Measurements from ENCODE around the gene CABCOCO1.

CABCOCO1 gene

GRCh38 chr10:61784354-61785133, 121.8 kb downstream of the CABCOCO1 start:
- DNase-seq: no peak

- no peak for DNase-seq
These were observed 122.9 kb downstream of the CABCOCO1 start for GRCh38 chr10:61785473-61786105.

DNA sequence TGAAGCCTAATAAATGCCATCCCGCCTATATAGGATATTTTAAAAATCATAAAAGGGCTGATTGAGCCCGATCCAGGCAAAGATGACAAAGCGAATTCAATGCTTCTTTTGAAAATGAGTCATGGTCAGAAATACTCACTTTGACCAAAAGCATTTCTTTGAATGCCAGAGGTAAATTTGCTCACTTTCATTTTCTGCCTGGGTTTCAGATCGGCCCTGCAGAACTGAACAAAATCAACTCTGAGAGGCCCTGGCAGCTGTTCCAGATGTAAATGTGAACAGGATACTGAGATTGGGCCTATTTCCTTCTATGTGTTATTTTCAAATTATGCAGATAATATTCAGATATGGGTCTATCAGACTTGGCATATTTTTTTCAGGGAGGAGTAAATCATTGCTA, 124.0 kb downstream of the CABCOCO1 start:
- no peak for DNase-seq

DNA sequence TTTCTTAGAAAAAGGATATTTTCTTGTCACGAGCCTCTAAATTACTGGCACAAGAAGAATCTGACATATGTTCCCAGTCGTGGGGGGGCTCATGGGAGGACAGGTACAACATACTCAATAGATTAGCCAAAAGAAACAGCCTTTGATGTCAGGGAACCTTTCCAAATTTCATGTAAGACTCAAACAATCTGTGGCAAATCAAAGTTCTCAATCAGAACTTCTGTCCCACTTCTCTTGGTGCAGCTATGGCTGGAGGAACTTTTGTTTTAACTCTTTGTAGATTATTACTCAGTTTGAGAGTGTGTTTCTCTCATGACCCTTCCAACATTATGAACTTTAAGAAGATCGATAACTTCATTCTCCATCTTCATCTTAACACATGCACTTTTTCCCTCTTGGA, 124.4 kb downstream of the CABCOCO1 start:
- no peak for DNase-seq

GRCh38 chr10:61789031-61789430, 126.3 kb downstream of the CABCOCO1 start:
- no peak for DNase-seq

DNA sequence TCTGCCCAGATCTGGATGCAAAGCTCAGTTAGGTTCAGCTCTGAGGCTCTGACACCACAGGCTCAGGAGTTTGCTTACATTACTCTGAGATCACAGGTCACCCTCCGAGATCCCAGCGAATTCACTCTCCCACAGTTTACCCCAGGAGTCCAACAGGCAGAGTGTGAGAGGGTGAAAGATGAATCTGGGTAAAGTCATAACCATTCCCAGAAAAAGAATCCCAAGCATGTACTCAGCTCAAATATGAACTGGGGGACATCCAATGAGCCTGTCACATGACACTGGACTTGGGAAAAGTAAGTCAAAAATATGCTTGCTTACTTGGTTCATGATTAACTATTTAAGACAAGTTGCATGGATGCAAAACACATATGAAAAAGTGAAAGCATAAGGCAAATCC, 128.5 kb downstream of the CABCOCO1 start:
- DNase-seq: no peak

DNA sequence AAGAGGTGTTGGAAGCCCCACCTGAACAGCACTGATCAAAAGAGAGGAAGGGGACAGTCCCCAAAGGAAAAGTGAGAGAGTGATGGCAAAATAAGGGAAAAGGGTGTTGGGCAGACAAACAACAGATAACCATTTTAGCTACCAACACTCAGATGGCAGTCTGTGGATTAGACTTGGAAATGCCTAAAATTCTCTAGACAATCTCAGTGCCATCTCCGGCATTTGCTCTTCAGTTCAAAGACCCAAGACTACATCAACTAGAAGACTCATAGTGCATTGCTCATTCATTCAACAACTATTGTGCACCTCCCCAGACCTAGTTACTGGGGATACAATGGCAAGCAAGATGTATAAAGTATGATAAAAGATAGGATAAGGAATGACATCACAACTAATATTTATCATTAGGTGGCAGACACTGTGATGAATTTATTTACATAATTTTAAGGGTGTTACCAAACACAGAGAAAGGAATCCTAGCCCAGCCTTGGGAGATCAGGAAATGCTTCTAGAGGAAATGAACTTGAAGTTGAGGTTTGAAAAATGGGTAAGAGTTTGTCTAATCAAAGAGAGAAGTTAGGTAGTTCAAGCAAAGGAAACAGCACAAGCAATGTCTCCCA, 129.5 kb downstream of the CABCOCO1 start:
- DNase-seq: no peak

GRCh38 chr10:61792921-61793320, 130.2 kb downstream of the CABCOCO1 start:
- no peak for DNase-seq

DNA sequence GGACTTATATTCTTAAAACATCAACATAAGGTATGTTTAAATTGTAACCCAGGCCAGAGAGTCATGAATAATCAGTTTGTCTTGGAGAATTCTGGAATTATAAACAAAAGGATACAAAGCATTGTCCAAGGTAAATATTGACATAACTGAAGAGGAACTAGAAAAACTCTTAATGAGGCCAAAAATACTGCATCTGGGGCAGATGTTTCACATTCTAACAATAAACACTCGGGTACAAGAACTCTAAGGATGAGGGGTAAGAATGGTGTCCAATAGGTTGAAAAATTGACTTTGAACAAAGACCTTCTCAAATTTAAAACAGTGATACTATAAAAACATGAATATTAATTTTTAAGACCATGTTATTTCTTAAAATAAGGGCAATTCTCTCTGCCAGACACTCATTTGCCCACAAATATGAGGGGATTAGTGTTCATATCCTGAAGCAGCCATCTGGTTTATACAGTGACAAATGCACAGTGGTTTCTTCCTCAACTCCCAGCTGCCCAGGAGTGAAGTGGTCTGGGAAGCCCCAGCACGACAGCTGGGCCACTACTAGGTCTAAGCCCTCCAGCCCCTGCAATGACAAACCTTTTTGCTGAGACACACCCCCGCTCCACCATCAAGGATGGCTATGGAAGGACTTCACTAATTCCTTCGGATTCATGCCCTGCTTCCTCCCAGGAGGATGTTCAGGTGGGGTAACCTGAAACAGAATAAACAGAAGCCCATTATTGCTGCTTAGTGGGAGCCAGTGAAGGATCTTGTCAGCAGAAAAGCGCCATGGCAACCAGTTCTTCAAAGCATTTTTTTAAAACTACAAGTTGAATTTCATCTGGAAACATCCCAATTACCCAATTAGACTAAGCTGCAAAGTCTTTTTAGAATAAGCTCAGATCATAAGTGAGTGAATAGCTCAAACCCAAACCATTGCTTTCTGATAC, 131.3 kb downstream of the CABCOCO1 start:
- DNase-seq: no peak

GRCh38 chr10:61795147-61795546, 132.4 kb downstream of the CABCOCO1 start:
- no peak for DNase-seq

DNA sequence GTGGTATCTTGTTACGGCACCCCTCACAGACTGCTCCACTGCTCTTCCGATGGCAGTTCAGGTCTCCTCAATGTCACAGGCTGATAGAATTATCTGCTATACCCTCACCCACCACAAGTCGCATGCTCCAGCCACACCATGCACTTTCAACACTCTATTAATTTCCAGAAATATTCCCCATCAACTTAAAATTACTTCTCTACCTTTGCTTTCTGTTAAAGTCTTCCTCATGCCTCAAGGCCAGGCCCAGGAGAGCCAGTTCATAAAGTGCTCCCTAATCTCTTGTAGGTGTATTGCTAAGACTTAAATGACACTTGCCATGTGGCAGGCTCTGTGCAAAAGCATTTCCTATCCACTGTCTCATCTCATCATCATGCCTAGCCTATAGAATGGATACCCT, 132.8 kb downstream of the CABCOCO1 start:
- no peak for DNase-seq

GRCh38 chr10:61796785-61797184, 134.1 kb downstream of the CABCOCO1 start:
- no peak for DNase-seq

DNA sequence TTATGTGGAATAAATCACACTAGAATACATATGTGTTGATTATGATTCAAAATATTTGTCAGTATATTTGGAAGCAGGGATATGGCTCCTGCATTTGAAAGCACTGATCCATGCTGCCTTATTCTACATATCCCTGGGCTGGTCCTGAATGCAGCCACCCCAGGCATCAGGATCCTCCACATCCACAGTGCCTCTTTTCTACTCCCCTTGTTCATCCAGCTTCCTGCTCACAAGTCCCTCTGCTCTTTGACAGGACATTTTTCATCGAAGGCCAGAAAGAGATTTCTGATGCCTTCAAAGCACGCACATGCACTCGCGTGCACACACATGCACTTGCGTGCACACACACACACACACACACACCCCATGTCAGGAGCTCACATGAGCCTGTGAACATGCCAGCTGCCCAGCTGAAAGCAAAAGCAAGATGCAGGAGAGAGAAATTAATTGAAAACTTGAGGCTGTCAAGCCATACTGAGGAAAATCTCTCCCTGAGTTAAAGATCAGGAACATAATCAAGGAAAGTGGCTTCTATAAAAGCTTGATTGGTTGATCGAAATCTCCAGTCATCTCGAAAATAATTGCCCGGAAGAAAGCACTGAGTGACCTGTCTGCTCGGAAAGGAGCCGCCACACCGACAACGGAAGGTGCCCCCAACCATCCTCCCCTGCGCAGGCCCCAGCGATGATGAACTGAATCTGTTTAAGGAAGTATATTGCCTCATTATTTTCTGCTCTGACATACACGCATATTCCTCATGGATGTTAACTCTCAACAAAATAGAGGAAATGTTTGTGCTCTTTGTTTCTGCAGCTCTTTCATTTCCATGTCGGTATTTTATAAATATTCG, 134.8 kb downstream of the CABCOCO1 start:
- no peak for DNase-seq

GRCh38 chr10:61798713-61799112, 136.0 kb downstream of the CABCOCO1 start:
- DNase-seq: no peak

DNA sequence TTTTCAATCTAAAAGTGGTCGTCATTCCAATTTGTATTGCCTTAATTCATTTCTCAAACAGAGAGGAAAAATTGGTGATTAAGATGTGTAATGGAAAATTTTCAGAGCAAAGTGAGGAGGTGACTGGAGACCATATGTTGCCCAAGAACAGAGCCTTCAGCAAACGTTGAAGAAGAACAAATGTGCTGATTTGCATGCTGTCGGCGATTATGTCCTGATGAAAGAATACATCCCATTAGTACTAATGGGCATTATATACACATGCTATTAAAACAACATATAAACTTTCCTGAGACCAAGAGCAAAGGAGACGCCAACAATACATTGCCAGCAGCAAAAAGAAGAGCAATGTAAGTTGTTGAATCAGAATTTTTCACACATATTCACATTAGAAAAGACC, 138.8 kb downstream of the CABCOCO1 start:
- DNase-seq: no peak

DNA sequence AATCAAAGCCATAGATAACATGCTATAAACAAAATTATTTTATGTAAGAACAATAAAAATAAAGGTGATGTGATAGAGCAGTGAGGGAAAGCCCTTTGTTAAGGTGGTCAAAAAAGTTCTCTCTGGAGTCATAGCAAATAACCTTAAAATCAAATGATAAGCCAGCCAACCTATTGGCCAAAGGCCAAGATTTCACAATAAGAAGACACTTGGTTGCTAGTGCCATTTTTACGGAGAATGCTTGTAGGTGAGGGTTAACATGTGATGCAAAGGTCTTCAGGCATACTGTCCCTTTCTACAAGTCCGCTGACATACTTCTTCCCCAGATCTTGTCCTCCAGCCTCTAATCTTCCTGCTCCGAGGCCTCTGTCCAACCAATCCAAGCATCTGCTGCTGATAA, 140.5 kb downstream of the CABCOCO1 start:
- no peak for DNase-seq

DNA sequence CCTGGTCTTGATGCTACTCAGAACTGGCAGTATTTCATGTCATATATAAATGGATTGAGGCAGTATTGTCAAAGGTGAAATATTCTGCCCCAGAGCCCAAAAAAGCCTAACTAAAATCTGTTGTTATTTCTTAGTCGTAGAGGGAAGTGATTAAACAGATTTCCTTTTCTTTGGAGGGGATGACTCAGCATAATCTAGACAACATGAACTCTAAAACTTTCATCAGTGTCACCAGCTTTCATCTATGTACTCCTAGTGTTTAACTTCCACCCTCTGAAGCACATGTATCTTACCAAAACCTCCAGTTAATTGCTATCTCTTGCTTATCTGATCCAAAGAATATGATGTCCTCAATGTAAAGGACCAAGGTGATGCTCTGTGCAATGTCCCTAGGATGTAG, 141.7 kb downstream of the CABCOCO1 start:
- no peak for DNase-seq

GRCh38 chr10:61805091-61805490, 142.4 kb downstream of the CABCOCO1 start:
- no peak for DNase-seq

DNA sequence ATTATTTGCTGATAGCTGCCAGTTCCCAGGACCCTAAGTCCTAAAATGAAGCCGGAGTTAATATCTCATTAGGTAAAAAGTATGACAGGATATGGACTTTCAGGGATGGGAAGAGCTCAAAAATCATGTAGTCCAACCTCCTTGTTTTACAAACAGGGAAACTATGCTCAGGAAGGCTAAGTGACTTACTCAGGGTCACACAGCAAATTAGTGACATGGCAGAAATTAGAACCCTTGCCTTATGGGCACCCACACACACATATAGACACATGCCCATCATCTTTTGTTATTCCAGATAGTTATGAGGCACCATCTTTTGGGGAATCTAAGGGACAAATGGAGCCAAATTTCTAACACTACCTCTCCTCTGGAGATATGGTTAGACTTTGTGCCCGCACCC, 147.5 kb downstream of the CABCOCO1 start:
- no peak for DNase-seq

DNA sequence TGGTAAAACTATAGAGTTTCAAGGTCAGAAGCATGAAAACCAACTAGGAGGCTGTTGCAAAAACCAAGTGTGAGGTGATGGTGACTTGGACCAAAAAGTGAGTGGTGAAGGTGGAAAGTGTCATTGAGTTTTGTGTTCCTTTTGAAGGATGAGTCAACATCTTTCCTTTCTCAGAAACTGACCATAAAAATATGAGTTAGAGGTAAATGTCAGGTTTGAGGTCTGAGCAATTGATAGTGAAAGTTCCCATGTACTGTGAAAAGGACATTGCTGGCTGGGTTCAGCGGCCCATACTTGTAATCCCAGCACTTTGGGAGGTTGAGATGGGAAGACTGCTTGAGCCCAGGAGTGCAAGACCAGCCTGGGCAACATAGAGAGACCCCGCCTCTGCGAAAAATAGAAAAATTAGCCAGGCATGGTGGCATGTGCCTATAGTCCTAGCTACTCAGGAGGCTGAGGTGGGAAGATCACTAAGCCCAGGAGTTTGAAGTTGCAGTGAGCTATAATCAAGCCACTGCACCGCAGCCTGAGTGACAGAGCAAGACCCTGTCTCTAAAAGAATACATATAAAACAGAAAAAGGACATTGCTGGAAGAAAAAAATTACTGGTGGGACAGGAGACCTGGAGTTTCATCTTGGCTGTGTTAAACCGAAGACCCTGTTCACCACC, 149.5 kb downstream of the CABCOCO1 start:
- DNase-seq: no peak
